MCF 10A (cell line): ENCODE measurements around the gene TMUB1. TPM values are rescaled to one million over a fixed set of nuclear protein-coding genes. Genes with fewer than 3 reads are reported as not detected.

ENCODE experiments used
- BruUV-seq: library from RNA; stranded (reverse); fragments of 400-500 nt; replicated peaks from 2 replicates; lab custom pipeline; 2021; lab: Mats Ljungman, UMichigan
- CTCF ChIA-PET: fragments of 300-600 bp; sonication (Branson Sonifier 250); formaldehyde crosslinking; extraction: SDS; loops from one replicate; lab custom pipeline; 2021; ENCODE audit warnings: antibody characterized with exemption, inconsistent platforms; lab: Yijun Ruan, JAX
- POLR2A ChIA-PET: fragments of 300-600, 350-650 bp; sonication (Branson Sonifier 250); formaldehyde crosslinking; extraction: SDS; loops from one replicate; lab custom pipeline; 2020; ENCODE audit warnings: antibody characterized with exemption, inconsistent platforms; lab: Yijun Ruan, JAX
- DNase-seq: peaks from one replicate; pipeline ENCODE4 v3.0.0-alpha.2; 2018; ENCODE audit not compliant: unreplicated experiment
- H3K27ac Mint-ChIP-seq: one replicate; pipeline ENCODE4 v1.8.0; 2022; ENCODE audit warnings: mild to moderate bottlenecking, low read depth, mixed read lengths; ENCODE audit not compliant: unreplicated experiment
- H3K27me3 Mint-ChIP-seq: one replicate; pipeline ENCODE4 v1.8.0; 2022; ENCODE audit warnings: mixed read lengths; ENCODE audit not compliant: insufficient read depth, unreplicated experiment
- H3K36me3 Mint-ChIP-seq: one replicate; pipeline ENCODE4 v1.8.0; 2022; ENCODE audit warnings: mild to moderate bottlenecking, moderate library complexity, mixed read lengths; ENCODE audit not compliant: insufficient read depth, unreplicated experiment
- H3K4me1 Mint-ChIP-seq: one replicate; pipeline ENCODE4 v1.8.0; 2022; ENCODE audit warnings: mixed read lengths; ENCODE audit not compliant: insufficient read depth, unreplicated experiment
- H3K4me3 Mint-ChIP-seq: one replicate; pipeline ENCODE4 v1.8.0; 2022; ENCODE audit warnings: mild to moderate bottlenecking, moderate library complexity, mixed read lengths; ENCODE audit not compliant: unreplicated experiment
- H3K9me3 Mint-ChIP-seq: one replicate; pipeline ENCODE4 v1.8.0; 2022; ENCODE audit warnings: mixed read lengths; ENCODE audit not compliant: unreplicated experiment
- intact Hi-C: fragments of 100-400 bp; cut with micrococcal nuclease; formaldehyde crosslinking; loops from 2 replicates; pipeline ENCODE4 v1.14.1; 2022
- total RNA-seq: library from RNA; stranded (reverse); gene quantifications from 2 replicates; pipeline ENCODE4 v1.2.3, GENCODE V29; 2022
- TF ChIP-seq, protein P1 (sequence below): fragments of 200-600 bp; IDR thresholded peaks from one replicate; pipeline ENCODE4 v1.8.0; 2022; ENCODE audit warnings: antibody characterized with exemption, mild to moderate bottlenecking; ENCODE audit not compliant: unreplicated experiment

TMUB1 gene
- total RNA-seq, 1 experiment from 2014 or later = 30.1 TPM

DNA sequence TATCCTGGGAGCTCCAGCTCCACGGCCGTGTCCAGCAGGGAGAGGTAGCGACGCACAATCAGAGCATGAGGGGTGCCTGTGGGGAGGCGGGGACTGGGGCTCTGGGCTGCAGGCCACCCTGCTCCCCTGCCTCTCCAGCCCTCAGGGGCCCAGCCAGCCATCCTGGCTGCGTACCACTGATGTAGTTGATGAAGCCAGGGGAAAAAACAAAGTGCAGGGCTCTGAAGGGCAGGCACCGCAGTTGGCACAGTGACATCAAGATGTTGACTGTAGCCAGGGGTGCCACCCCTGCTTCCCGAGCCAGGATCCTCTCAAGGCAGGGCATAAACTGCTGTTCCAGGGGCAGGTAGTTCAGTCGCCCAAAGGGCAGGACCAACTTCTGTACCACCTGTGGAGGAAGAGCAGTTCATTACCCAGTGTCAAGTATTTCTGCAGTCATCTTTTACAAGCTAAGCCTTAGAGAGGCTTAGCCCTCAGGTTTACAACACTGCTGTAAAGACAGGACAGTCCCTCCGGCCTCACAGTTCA, 5.5 kb downstream of the TMUB1 start:
- TF ChIP-seq, protein P1, sequence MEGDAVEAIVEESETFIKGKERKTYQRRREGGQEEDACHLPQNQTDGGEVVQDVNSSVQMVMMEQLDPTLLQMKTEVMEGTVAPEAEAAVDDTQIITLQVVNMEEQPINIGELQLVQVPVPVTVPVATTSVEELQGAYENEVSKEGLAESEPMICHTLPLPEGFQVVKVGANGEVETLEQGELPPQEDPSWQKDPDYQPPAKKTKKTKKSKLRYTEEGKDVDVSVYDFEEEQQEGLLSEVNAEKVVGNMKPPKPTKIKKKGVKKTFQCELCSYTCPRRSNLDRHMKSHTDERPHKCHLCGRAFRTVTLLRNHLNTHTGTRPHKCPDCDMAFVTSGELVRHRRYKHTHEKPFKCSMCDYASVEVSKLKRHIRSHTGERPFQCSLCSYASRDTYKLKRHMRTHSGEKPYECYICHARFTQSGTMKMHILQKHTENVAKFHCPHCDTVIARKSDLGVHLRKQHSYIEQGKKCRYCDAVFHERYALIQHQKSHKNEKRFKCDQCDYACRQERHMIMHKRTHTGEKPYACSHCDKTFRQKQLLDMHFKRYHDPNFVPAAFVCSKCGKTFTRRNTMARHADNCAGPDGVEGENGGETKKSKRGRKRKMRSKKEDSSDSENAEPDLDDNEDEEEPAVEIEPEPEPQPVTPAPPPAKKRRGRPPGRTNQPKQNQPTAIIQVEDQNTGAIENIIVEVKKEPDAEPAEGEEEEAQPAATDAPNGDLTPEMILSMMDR = no peak
- Mint-ChIP-seq H3K4me3 (peak overlapping the region; percentile 25), H3K36me3 (peaks cover 36% of the 10 kb centered on the region), H3K4me1 (peaks cover 21% of the 10 kb centered on the region), H3K27me3 (no peaks in the 10 kb centered on the region), H3K27ac (no peak overlapping the region), H3K9me3 (no peaks in the 10 kb centered on the region)
- ChIA-PET POLR2A (interaction anchor here (0.6 to 2.4 kb wide), 5 partner anchors 10 to 52 kb away, joined by 3 to 7 read pairs (median 4); partner anchors contain the start of gene ABCB8), CTCF (interaction anchor here (0.7 to 2.2 kb wide), 4 partner anchors 18 to 293 kb away, joined by 4 to 8 read pairs (median 4); no protein-coding TSS in a partner anchor)
- no TSS peak for BruUV-seq
- intact Hi-C loops = no loop called here
- DNase-seq = no peak

DNA sequence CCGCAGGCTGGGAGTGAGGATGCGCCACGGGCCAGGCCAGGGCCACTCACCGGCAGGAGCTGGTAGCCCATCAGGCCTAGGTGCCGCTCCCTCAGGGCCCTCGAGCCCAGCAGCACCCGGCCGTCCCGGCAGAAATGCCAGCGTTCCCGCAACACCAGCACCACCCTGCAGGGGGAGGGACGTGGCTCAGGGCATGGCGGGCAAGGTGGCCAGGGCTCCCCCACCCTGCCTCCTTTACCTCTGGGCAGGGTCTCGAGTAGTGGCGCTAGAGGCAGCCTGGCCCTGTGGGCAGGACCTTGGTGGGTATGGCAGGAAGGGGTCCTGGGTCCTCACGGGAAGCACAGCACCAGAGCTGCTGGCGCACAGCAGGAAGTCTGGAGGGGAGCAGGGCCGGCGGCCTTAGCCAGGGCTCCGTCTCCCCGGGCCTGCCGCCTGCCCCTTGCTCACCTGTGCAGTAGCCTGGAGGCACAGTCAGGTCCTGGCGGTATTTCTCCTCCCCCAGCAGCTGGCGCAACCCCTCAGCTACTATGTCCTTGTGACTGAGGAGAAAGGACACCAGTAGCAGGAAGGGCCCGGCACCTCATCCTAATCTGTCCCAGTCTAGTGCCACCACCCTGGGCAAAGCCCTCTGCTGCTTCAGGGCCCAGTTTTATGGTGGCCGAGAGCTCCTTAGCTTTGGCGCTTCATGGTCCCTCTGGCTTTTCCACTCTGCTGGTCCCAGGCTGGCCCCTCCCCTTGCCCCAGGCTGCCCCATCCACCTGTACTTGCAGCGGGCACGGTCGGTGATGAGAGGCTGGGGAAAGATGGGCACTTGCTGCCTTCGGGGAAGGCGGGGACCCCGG, 6.2 kb downstream of the TMUB1 start:
- TF ChIP-seq, protein P1 = peak; percentile 36
- DNase-seq = no peak
- H3K27ac Mint-ChIP-seq = no peak overlapping the region
- CTCF ChIA-PET = interaction anchor here (1.5 to 2.2 kb wide), 3 partner anchors 11 to 33 kb away, joined by 4 to 8 read pairs (median 4); no protein-coding TSS in a partner anchor
- no peaks in the 10 kb centered on the region for H3K27me3 Mint-ChIP-seq
- BruUV-seq = no TSS peak
- no peak overlapping the region for H3K4me3 Mint-ChIP-seq
- POLR2A ChIA-PET = interaction anchor here (0.6 to 2.4 kb wide), 4 partner anchors 14 to 51 kb away, joined by 3 to 13 read pairs (median 6); no protein-coding TSS in a partner anchor
- peaks cover 16% of the 10 kb centered on the region for H3K4me1 Mint-ChIP-seq
- intact Hi-C loops = no loop called here
- H3K9me3 Mint-ChIP-seq = no peaks in the 10 kb centered on the region
- peaks cover 36% of the 10 kb centered on the region for H3K36me3 Mint-ChIP-seq

DNA sequence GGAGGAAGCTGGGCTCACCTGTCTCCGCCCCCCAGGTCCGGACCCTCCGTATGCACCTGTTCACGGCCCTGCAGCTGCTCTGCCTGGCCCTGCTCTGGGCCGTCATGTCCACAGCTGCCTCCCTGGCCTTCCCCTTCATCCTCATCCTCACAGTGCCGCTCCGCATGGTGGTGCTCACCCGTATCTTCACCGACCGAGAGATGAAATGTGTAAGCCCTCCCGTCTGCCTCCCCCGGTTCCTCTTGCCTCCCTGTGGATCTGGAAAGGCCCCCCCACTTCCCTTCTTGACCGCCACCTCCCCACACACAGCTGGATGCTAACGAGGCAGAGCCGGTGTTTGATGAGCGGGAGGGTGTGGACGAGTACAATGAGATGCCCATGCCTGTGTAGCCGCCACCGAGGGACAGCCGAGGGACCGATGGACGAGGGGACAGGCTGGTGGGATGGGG, 7.3 kb downstream of the TMUB1 start:
- no peak overlapping the region for H3K4me3 Mint-ChIP-seq
- no peak for DNase-seq
- CTCF ChIA-PET = interaction anchor here (0.8 to 2.2 kb wide), 3 partner anchors 12 to 35 kb away, joined by 3 to 8 read pairs (median 4); no protein-coding TSS in a partner anchor
- H3K36me3 Mint-ChIP-seq = peaks cover 41% of the 10 kb centered on the region
- intact Hi-C loops = no loop called here
- TF ChIP-seq, protein P1 = no peak
- POLR2A ChIA-PET = interaction anchor here (0.9 to 2.4 kb wide), 3 partner anchors 13 to 40 kb away, joined by 3 to 13 read pairs (median 7); no protein-coding TSS in a partner anchor
- peaks cover 16% of the 10 kb centered on the region for H3K4me1 Mint-ChIP-seq
- no peak overlapping the region for H3K27ac Mint-ChIP-seq
- BruUV-seq = no TSS peak
- no peaks in the 10 kb centered on the region for H3K9me3 Mint-ChIP-seq
- no peaks in the 10 kb centered on the region for H3K27me3 Mint-ChIP-seq

DNA sequence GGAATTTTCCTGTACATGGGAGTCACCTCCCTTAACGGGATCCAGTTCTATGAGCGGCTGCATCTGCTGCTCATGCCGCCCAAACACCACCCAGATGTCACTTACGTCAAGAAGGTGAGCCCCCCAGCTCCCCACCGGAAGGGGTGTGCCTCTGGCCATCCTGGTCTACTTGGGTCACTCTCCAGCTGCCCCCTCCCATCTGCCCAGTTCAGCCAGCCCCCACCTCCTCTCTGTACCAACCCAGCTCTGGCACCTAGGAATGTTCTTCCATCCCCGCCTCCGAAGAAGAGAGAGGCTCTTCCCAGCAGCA, 7.7 kb downstream of the TMUB1 start:
- no peak overlapping the region for H3K27ac Mint-ChIP-seq
- no peak for DNase-seq
- TSS peak; percentile 33 for BruUV-seq
- H3K36me3 Mint-ChIP-seq = peaks cover 45% of the 10 kb centered on the region
- no peaks in the 10 kb centered on the region for H3K9me3 Mint-ChIP-seq
- peaks cover 16% of the 10 kb centered on the region for H3K4me1 Mint-ChIP-seq
- TF ChIP-seq, protein P1 = no peak
- H3K4me3 Mint-ChIP-seq = no peak overlapping the region
- CTCF ChIA-PET = interaction anchor here (0.8 to 1.6 kb wide), 2 partner anchors 12 to 14 kb away, joined by 3 to 4 read pairs; no protein-coding TSS in a partner anchor
- H3K27me3 Mint-ChIP-seq = no peaks in the 10 kb centered on the region
- POLR2A ChIA-PET = interaction anchor here (2.0 to 2.4 kb wide), 2 partner anchors 12 to 41 kb away, joined by 7 to 13 read pairs; no protein-coding TSS in a partner anchor
- intact Hi-C loops = no loop called here
